Keratinocyte (primary cell): ENCODE data around the gene GPS1. TPM values are rescaled to one million over a fixed set of nuclear protein-coding genes. Genes with fewer than 3 reads are reported as not detected.

ENCODE experiments used
- DNase-seq: peaks from one replicate; pipeline ENCODE4 v3.0.0-alpha.2; 2011; ENCODE audit warnings: low read depth, missing footprints, low spot score
- FAIRE-seq: peaks from 2 replicates; lab custom pipeline; 2011; peaks lifted over from hg19 to GRCh38; lab: Jason Lieb, UNC
- H2AFZ ChIP-seq: 2 replicates; pipeline ENCODE4 v1.6.0; 2012; ENCODE audit warnings: low read length, control low read depth, inconsistent platforms; ENCODE audit not compliant: control insufficient read depth
- H3K27ac ChIP-seq: 2 replicates; pipeline ENCODE4 v1.5.1; 2011; ENCODE audit warnings: low read length; ENCODE audit not compliant: control insufficient read depth, insufficient read depth
- H3K27me3 ChIP-seq: 3 replicates; pipeline ENCODE4 v1.6.0; 2011; ENCODE audit warnings: low read length; ENCODE audit not compliant: control insufficient read depth, insufficient read depth; ENCODE audit errors: extremely low read depth
- H3K36me3 ChIP-seq, 2 experiments: 2 replicates in 1 of 2; 3 replicates in 1 of 2; pipeline ENCODE4 v1.5.1; 2011; ENCODE audit warnings: low read length in 2 of 2, mild to moderate bottlenecking in 1 of 2; ENCODE audit not compliant: control insufficient read depth in 2 of 2, insufficient read depth in 2 of 2; ENCODE audit errors: extremely low read depth in 1 of 2
- H3K4me1 ChIP-seq: 3 replicates; pipeline ENCODE4 v1.5.1; 2011; ENCODE audit warnings: low read length; ENCODE audit not compliant: control insufficient read depth, insufficient read depth; ENCODE audit errors: extremely low read depth
- H3K4me2 ChIP-seq: 3 replicates; pipeline ENCODE4 v1.6.0; 2011; ENCODE audit warnings: low read depth, low read length; ENCODE audit not compliant: control insufficient read depth, insufficient read depth; ENCODE audit errors: extremely low read depth
- H3K4me3 ChIP-seq, 3 experiments: fragments of 200-600 bp in 1 of 3; sonication (generic) in 1 of 3; 2 replicates in 2 of 3; 3 replicates in 1 of 3; pipeline ENCODE4 v1.5.1; 2011 to 2016; ENCODE audit warnings: low read length in 3 of 3, mild to moderate bottlenecking in 3 of 3, control low read depth in 2 of 3, inconsistent platforms in 1 of 3, low read depth in 1 of 3, mixed read lengths in 1 of 3, mixed run types in 1 of 3, moderate library complexity in 1 of 3; ENCODE audit not compliant: control insufficient read depth in 2 of 3, insufficient read depth in 2 of 3; ENCODE audit errors: extremely low read depth in 1 of 3
- H3K79me2 ChIP-seq: 2 replicates; pipeline ENCODE4 v1.6.0; 2012; ENCODE audit warnings: low read length; ENCODE audit not compliant: control insufficient read depth, insufficient read depth
- H3K9ac ChIP-seq: 3 replicates; pipeline ENCODE4 v1.6.0; 2011; ENCODE audit warnings: low read length; ENCODE audit not compliant: control insufficient read depth, insufficient read depth; ENCODE audit errors: extremely low read depth
- H3K9me1 ChIP-seq: 3 replicates; pipeline ENCODE4 v1.6.0; 2011; ENCODE audit warnings: low read length; ENCODE audit not compliant: control insufficient read depth, insufficient read depth; ENCODE audit errors: extremely low read depth
- H3K9me3 ChIP-seq: 2 replicates; pipeline ENCODE4 v1.5.1; 2012; ENCODE audit warnings: low read depth, low read length; ENCODE audit not compliant: control insufficient read depth
- H4K20me1 ChIP-seq: 3 replicates; pipeline ENCODE4 v1.6.0; 2011; ENCODE audit warnings: low read length; ENCODE audit not compliant: control insufficient read depth, insufficient read depth; ENCODE audit errors: extremely low read depth
- EZH2 ChIP-seq: IDR thresholded peaks from one replicate; pipeline ENCODE4 v1.6.1; 2012; ENCODE audit warnings: inconsistent platforms, mild to moderate bottlenecking, low read length, moderate library complexity
- dilution Hi-C: fragments of 300-500 bp; cut with MboI; formaldehyde crosslinking; loops from one replicate; pipeline ENCODE4 v1.7.0; 2020; ENCODE audit warnings: low sequenced_read_pairs; ENCODE audit not compliant: extremely low pct_ligation_motif_present
- polyA plus RNA-seq, 5 experiments: library from polyadenylated mRNA; depleted of rRNA in 3 of 5; stranded (reverse) in 3 of 5; stranded (forward) in 1 of 5; unstranded in 1 of 5; fragments of >200 nt; gene quantifications; 1 replicate in 1 of 5; 2 replicates in 3 of 5; 3 replicates in 1 of 5; pipeline versions ENCODE4 v1.2.1 to v1.2.3, GENCODE V29; 2011 to 2012; ENCODE audit warnings: missing spikeins in 2 of 5, low read depth in 1 of 5, low replicate concordance in 1 of 5
- TF ChIP-seq, protein P1 (sequence below), 3 experiments: IDR thresholded peaks in 1 of 3; conservative IDR thresholded peaks in 1 of 3; optimal IDR thresholded peaks in 1 of 3; 2 replicates in 2 of 3; 3 replicates in 1 of 3; pipeline versions ENCODE3 to v1.5.1; 2011; ENCODE audit warnings: low read length in 3 of 3, mild to moderate bottlenecking in 3 of 3, moderate library complexity in 2 of 3, control low read depth in 1 of 3, inconsistent platforms in 1 of 3; ENCODE audit not compliant: insufficient read depth in 2 of 3; ENCODE audit errors: extremely low read depth in 1 of 3

GPS1 gene
- polyA plus RNA-seq, 1 donor (not counting 4 experiments of a cell fraction or from before 2014, with no cell fraction given), result 60.4 TPM

DNA sequence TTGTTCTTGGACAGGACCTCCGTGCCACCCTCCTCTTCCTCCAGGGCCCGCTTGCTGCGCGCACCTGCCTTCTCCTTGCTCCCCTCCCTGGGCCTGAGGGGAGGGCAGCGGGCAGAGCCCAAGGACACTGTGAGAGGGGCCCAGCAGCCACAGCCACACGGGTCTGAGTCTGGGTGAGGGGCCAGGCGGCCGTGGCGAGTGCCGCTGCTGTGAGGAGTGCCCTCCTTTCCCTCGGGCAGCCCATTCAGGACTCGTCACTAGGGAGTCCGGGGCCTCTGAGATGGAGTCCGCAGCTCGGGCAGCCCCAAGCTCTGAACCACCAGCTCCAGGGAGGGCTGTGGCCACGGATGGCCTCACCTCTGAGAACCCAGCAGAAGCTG is 8.3 kb downstream of the GPS1 start:
- Histone ChIP-seq H3K9ac (no peak overlapping the region), H3K36me3 (peaks cover 39 to 40% of the 10 kb centered on the region in 2 experiments), H3K9me3 (no peaks in the 10 kb centered on the region), H3K4me1 (peaks cover 7% of the 10 kb centered on the region), H3K27ac (no peak overlapping the region), H2AFZ (no peak overlapping the region), H4K20me1 (peaks cover 9% of the 10 kb centered on the region), H3K9me1 (no peaks in the 10 kb centered on the region), H3K4me2 (no peak overlapping the region), H3K27me3 (no peaks in the 10 kb centered on the region), H3K79me2 (peaks cover 17% of the 10 kb centered on the region), H3K4me3 (no peak overlapping the region)
- dilution Hi-C loops, result no loop called here
- TF ChIP-seq EZH2, result no peak
- TF ChIP-seq, protein P1, sequence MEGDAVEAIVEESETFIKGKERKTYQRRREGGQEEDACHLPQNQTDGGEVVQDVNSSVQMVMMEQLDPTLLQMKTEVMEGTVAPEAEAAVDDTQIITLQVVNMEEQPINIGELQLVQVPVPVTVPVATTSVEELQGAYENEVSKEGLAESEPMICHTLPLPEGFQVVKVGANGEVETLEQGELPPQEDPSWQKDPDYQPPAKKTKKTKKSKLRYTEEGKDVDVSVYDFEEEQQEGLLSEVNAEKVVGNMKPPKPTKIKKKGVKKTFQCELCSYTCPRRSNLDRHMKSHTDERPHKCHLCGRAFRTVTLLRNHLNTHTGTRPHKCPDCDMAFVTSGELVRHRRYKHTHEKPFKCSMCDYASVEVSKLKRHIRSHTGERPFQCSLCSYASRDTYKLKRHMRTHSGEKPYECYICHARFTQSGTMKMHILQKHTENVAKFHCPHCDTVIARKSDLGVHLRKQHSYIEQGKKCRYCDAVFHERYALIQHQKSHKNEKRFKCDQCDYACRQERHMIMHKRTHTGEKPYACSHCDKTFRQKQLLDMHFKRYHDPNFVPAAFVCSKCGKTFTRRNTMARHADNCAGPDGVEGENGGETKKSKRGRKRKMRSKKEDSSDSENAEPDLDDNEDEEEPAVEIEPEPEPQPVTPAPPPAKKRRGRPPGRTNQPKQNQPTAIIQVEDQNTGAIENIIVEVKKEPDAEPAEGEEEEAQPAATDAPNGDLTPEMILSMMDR (optimal IDR thresholded peaks at IDR 0.05 in 1 of 3, IDR thresholded peaks at IDR 0.05 in 1 of 3, conservative IDR thresholded peaks at IDR 0.05 in 1 of 3; ENCODE audit: extremely low read depth in 1 of 3, insufficient read depth in 2 of 3, low read length in 3 of 3), result no peak
- no peak for DNase-seq
- FAIRE-seq, result no peak

DNA sequence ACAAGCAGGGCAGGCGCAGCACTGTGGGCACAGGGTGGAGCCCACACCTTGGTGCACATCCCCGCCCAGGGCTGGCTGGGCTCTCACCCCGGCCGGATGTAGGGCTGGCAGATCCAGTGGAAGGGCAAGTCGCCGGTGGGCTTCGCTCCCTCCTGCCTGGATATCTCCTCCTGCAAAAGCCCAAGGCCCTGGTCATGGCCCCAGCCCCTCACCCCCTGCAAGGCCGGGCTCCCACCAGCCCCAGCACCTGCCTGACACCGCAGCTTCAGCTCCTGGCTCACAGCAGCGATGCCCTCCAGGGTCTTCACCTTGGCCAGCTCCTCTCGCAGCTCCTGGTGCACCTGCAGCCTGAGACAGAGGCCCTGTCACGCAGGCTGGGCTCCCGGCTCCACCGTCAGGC is 8.9 kb downstream of the GPS1 start:
- peaks cover 20% of the 10 kb centered on the region for H3K79me2 ChIP-seq
- TF ChIP-seq EZH2, result no peak
- TF ChIP-seq, protein P1 (optimal IDR thresholded peaks at IDR 0.05 in 1 of 3, IDR thresholded peaks at IDR 0.05 in 1 of 3, conservative IDR thresholded peaks at IDR 0.05 in 1 of 3; ENCODE audit: extremely low read depth in 1 of 3, insufficient read depth in 2 of 3, low read length in 3 of 3), result no peak
- no peak overlapping the region for H3K4me3 ChIP-seq
- no peak overlapping the region for H3K9ac ChIP-seq
- H3K4me2 ChIP-seq, result no peak overlapping the region
- H3K27me3 ChIP-seq, result no peaks in the 10 kb centered on the region
- no peak overlapping the region for H2AFZ ChIP-seq
- peaks cover 7% of the 10 kb centered on the region for H3K4me1 ChIP-seq
- FAIRE-seq (no peak), DNase-seq (no peak)
- no peak overlapping the region for H3K27ac ChIP-seq
- H4K20me1 ChIP-seq, result peaks cover 9% of the 10 kb centered on the region
- dilution Hi-C loops, result no loop called here
- peaks cover 35 to 36% of the 10 kb centered on the region in 2 experiments for H3K36me3 ChIP-seq
- H3K9me1 ChIP-seq, result no peaks in the 10 kb centered on the region
- H3K9me3 ChIP-seq, result no peaks in the 10 kb centered on the region
